Astrocyte (in vitro differentiated cells and primary cell): ENCODE results near the gene DNAH6. TPM values are rescaled to one million over a fixed set of nuclear protein-coding genes. Genes with fewer than 3 reads are reported as not detected.

Source experiments
- DNase-seq: peaks from one replicate; pipeline ENCODE4 v3.0.0-alpha.2; 2010; ENCODE audit warnings: low read depth
- FAIRE-seq: peaks from 2 replicates; lab custom pipeline; 2011; peaks lifted over from hg19 to GRCh38; lab: Jason Lieb, UNC
- H2AFZ ChIP-seq: 2 replicates; pipeline ENCODE4 v1.6.0; 2012; ENCODE audit warnings: low read depth, low read length, inconsistent platforms
- H3K27ac ChIP-seq: 2 replicates; pipeline ENCODE4 v1.5.1; 2011; ENCODE audit warnings: low read depth, low read length, inconsistent platforms
- H3K27me3 ChIP-seq: 2 replicates; pipeline ENCODE4 v1.6.0; 2011; ENCODE audit warnings: low read length, inconsistent platforms; ENCODE audit not compliant: insufficient read depth
- H3K36me3 ChIP-seq: 2 replicates; pipeline ENCODE4 v1.5.1; 2011; ENCODE audit warnings: low read length, inconsistent platforms; ENCODE audit not compliant: insufficient read depth
- H3K4me1 ChIP-seq: 2 replicates; pipeline ENCODE4 v1.5.1; 2011; ENCODE audit warnings: low read length, inconsistent platforms; ENCODE audit not compliant: insufficient read depth
- H3K4me2 ChIP-seq: 2 replicates; pipeline ENCODE4 v1.6.0; 2012; ENCODE audit warnings: low read length, inconsistent platforms
- H3K4me3 ChIP-seq: 2 replicates; pipeline ENCODE4 v1.5.1; 2011; ENCODE audit warnings: low read depth, mild to moderate bottlenecking, low read length, inconsistent platforms; ENCODE audit not compliant: insufficient read depth
- H3K79me2 ChIP-seq: 2 replicates; pipeline ENCODE4 v1.6.0; 2012; ENCODE audit warnings: mild to moderate bottlenecking, low read length, inconsistent platforms; ENCODE audit not compliant: insufficient read depth
- H3K9ac ChIP-seq: 2 replicates; pipeline ENCODE4 v1.6.0; 2012; ENCODE audit warnings: mild to moderate bottlenecking, low read length, inconsistent platforms
- H3K9me3 ChIP-seq: 2 replicates; pipeline ENCODE4 v1.5.1; 2012; ENCODE audit warnings: low read depth, mild to moderate bottlenecking, low read length, inconsistent platforms; ENCODE audit not compliant: insufficient read depth
- H4K20me1 ChIP-seq: 2 replicates; pipeline ENCODE4 v1.6.0; 2012; ENCODE audit warnings: low read length, inconsistent platforms; ENCODE audit not compliant: insufficient read depth
- H3K27ac Mint-ChIP-seq: one replicate; pipeline ENCODE4 v1.8.0; 2021; ENCODE audit warnings: mild to moderate bottlenecking, mixed read lengths; ENCODE audit not compliant: unreplicated experiment
- H3K27me3 Mint-ChIP-seq: one replicate; pipeline ENCODE4 v1.8.0; 2021; ENCODE audit warnings: low read depth, mixed read lengths; ENCODE audit not compliant: unreplicated experiment
- H3K36me3 Mint-ChIP-seq: one replicate; pipeline ENCODE4 v1.8.0; 2021; ENCODE audit warnings: low read depth, mixed read lengths; ENCODE audit not compliant: unreplicated experiment
- H3K4me1 Mint-ChIP-seq: one replicate; pipeline ENCODE4 v1.8.0; 2021; ENCODE audit warnings: low read depth, mixed read lengths; ENCODE audit not compliant: unreplicated experiment
- H3K4me3 Mint-ChIP-seq: one replicate; pipeline ENCODE4 v1.8.0; 2021; ENCODE audit warnings: mild to moderate bottlenecking, moderate library complexity, mixed read lengths; ENCODE audit not compliant: unreplicated experiment
- H3K9me3 Mint-ChIP-seq: one replicate; pipeline ENCODE4 v1.8.0; 2021; ENCODE audit warnings: mild to moderate bottlenecking, mixed read lengths; ENCODE audit not compliant: unreplicated experiment
- EZH2 ChIP-seq: IDR thresholded peaks from 2 replicates; pipeline ENCODE4 v1.6.1; 2012; ENCODE audit warnings: mild to moderate bottlenecking, low read length, inconsistent platforms; ENCODE audit not compliant: insufficient read depth
- total RNA-seq: library from RNA; stranded (reverse); gene quantifications from 2 replicates; pipeline ENCODE4 v1.2.1, GENCODE V29; 2021
- TF ChIP-seq, protein P1 (sequence below): IDR thresholded peaks from 2 replicates; pipeline ENCODE4 v1.5.1; 2011; ENCODE audit warnings: low read depth, mild to moderate bottlenecking, inconsistent platforms, low read length, moderate library complexity; ENCODE audit not compliant: insufficient read depth

The DNAH6 gene
- total RNA-seq, 1 donor from 2014 or later = 0.20 TPM

GRCh38 chr2:84788498-84788897, 272.2 kb downstream of the DNAH6 start:
- no peaks in the 10 kb centered on the region for H3K27me3 ChIP-seq
- H3K4me3 ChIP-seq = no peak overlapping the region
- H3K79me2 ChIP-seq = no peaks in the 10 kb centered on the region
- H3K36me3 ChIP-seq = no peaks in the 10 kb centered on the region
- DNase-seq (no peak), FAIRE-seq (no peak)
- no peak overlapping the region for H3K27ac Mint-ChIP-seq
- H3K9me3 ChIP-seq = no peaks in the 10 kb centered on the region
- H4K20me1 ChIP-seq = no peaks in the 10 kb centered on the region
- no peaks in the 10 kb centered on the region for H3K27me3 Mint-ChIP-seq
- H3K9ac ChIP-seq = no peak overlapping the region
- no peak overlapping the region for H3K4me2 ChIP-seq
- H3K27ac ChIP-seq = no peak overlapping the region
- no peaks in the 10 kb centered on the region for H3K4me1 Mint-ChIP-seq
- no peak overlapping the region for H2AFZ ChIP-seq
- no peaks in the 10 kb centered on the region for H3K36me3 Mint-ChIP-seq
- peaks cover 4% of the 10 kb centered on the region for H3K4me1 ChIP-seq
- H3K4me3 Mint-ChIP-seq = no peak overlapping the region
- TF ChIP-seq, protein P1, sequence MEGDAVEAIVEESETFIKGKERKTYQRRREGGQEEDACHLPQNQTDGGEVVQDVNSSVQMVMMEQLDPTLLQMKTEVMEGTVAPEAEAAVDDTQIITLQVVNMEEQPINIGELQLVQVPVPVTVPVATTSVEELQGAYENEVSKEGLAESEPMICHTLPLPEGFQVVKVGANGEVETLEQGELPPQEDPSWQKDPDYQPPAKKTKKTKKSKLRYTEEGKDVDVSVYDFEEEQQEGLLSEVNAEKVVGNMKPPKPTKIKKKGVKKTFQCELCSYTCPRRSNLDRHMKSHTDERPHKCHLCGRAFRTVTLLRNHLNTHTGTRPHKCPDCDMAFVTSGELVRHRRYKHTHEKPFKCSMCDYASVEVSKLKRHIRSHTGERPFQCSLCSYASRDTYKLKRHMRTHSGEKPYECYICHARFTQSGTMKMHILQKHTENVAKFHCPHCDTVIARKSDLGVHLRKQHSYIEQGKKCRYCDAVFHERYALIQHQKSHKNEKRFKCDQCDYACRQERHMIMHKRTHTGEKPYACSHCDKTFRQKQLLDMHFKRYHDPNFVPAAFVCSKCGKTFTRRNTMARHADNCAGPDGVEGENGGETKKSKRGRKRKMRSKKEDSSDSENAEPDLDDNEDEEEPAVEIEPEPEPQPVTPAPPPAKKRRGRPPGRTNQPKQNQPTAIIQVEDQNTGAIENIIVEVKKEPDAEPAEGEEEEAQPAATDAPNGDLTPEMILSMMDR = no peak
- TF ChIP-seq EZH2 = no peak
- H3K9me3 Mint-ChIP-seq = peaks cover 2% of the 10 kb centered on the region

GRCh38 chr2:84792856-84793522, 276.7 kb downstream of the DNAH6 start:
- Mint-ChIP-seq H3K9me3 (peaks cover 3% of the 10 kb centered on the region), H3K27me3 (no peaks in the 10 kb centered on the region), H3K36me3 (no peaks in the 10 kb centered on the region), H3K4me3 (no peak overlapping the region), H3K27ac (no peak overlapping the region), H3K4me1 (no peaks in the 10 kb centered on the region)
- peak overlapping the region; percentile 57 for H3K4me2 ChIP-seq
- no peak overlapping the region for H2AFZ ChIP-seq
- no peaks in the 10 kb centered on the region for H3K9me3 ChIP-seq
- H3K27ac ChIP-seq = no peak overlapping the region
- H4K20me1 ChIP-seq = no peaks in the 10 kb centered on the region
- no peaks in the 10 kb centered on the region for H3K27me3 ChIP-seq
- no peak overlapping the region for H3K4me3 ChIP-seq
- H3K9ac ChIP-seq = no peak overlapping the region
- H3K79me2 ChIP-seq = no peaks in the 10 kb centered on the region
- H3K4me1 ChIP-seq = peaks cover 4% of the 10 kb centered on the region
- TF ChIP-seq EZH2 = no peak
- TF ChIP-seq, protein P1 = no peak
- DNase-seq = peak; percentile 55
- no peak for FAIRE-seq
- no peaks in the 10 kb centered on the region for H3K36me3 ChIP-seq

GRCh38 chr2:84793641-84794040, 277.3 kb downstream of the DNAH6 start:
- no peak overlapping the region for H3K27ac Mint-ChIP-seq
- H3K36me3 ChIP-seq = no peaks in the 10 kb centered on the region
- H3K9me3 Mint-ChIP-seq = peaks cover 3% of the 10 kb centered on the region
- no peak overlapping the region for H3K4me3 Mint-ChIP-seq
- H3K27me3 ChIP-seq = no peaks in the 10 kb centered on the region
- no peaks in the 10 kb centered on the region for H4K20me1 ChIP-seq
- H3K9me3 ChIP-seq = no peaks in the 10 kb centered on the region
- no peak overlapping the region for H2AFZ ChIP-seq
- no peak overlapping the region for H3K4me3 ChIP-seq
- H3K79me2 ChIP-seq = no peaks in the 10 kb centered on the region
- peaks cover 4% of the 10 kb centered on the region for H3K4me1 ChIP-seq
- FAIRE-seq (no peak), DNase-seq (no peak)
- H3K4me1 Mint-ChIP-seq = no peaks in the 10 kb centered on the region
- H3K36me3 Mint-ChIP-seq = no peaks in the 10 kb centered on the region
- no peak overlapping the region for H3K27ac ChIP-seq
- H3K9ac ChIP-seq = no peak overlapping the region
- TF ChIP-seq EZH2 = no peak
- TF ChIP-seq, protein P1 = no peak
- no peak overlapping the region for H3K4me2 ChIP-seq
- H3K27me3 Mint-ChIP-seq = no peaks in the 10 kb centered on the region
